Neural progenitor cell (in vitro differentiated cells): ENCODE results near the gene UGGT1.

Source experiments
- CTCF ChIP-seq: fragments of 200-600 bp; sonication (generic); IDR thresholded peaks from 2 replicates; pipeline ENCODE4 v1.5.1; 2017; ENCODE audit warnings: antibody characterized with exemption, mild to moderate bottlenecking
- EZH2 ChIP-seq: fragments of 200-600 bp; sonication (generic); IDR thresholded peaks from 2 replicates; pipeline ENCODE4 v1.6.1; 2017; ENCODE audit warnings: antibody characterized with exemption, mild to moderate bottlenecking, moderate library complexity
- EZH2phosphoT487 ChIP-seq: fragments of 200-600 bp; sonication (generic); IDR thresholded peaks from 2 replicates; pipeline ENCODE4 v1.6.1; 2017; ENCODE audit warnings: antibody characterized with exemption

GRCh38 chr2:128206245-128206644 lies 115.2 kb downstream of the UGGT1 start:
- no peak for TF ChIP-seq CTCF
- no peak for TF ChIP-seq EZH2
- no peak for TF ChIP-seq EZH2phosphoT487
